SU-DHL-6 (cell line): Measurements from ENCODE around the gene C2orf15.

Source experiments
- H2AFZ ChIP-seq: fragments of 200-600 bp; sonication (generic); 2 replicates; pipeline ENCODE4 v1.6.1; 2014; ENCODE audit warnings: low read depth, mild to moderate bottlenecking, moderate library complexity, mixed read lengths, antibody characterized with exemption, low read length; ENCODE audit not compliant: severe bottlenecking
- H3F3A ChIP-seq: fragments of 200-600 bp; shearing (Covaris generic); 2 replicates; pipeline ENCODE4 v1.6.0; 2016; ENCODE audit warnings: antibody characterized with exemption, mild to moderate bottlenecking; ENCODE audit not compliant: insufficient read depth
- H3K27ac ChIP-seq: fragments of 200-600 bp; sonication (generic); 2 replicates; pipeline ENCODE4 v1.5.1; 2016; ENCODE audit warnings: low read depth, mild to moderate bottlenecking, low read length, moderate library complexity, mixed read lengths
- H3K27me3 ChIP-seq: fragments of 200-600 bp; sonication (generic), shearing (Covaris generic); 2 replicates; pipeline ENCODE4 v1.6.0; 2014; ENCODE audit warnings: mild to moderate bottlenecking, low read length
- H3K36me3 ChIP-seq: fragments of 200-600 bp; sonication (generic); 2 replicates; pipeline ENCODE4 v1.6.1; 2014; ENCODE audit warnings: mild to moderate bottlenecking, low read length, mixed read lengths
- H3K4me2 ChIP-seq: fragments of 300-600, 200-600 bp; shearing (Covaris generic), sonication (generic); 2 replicates; pipeline ENCODE4 v1.6.0; 2014; ENCODE audit warnings: low read length, low read depth, mild to moderate bottlenecking; ENCODE audit not compliant: poor library complexity, severe bottlenecking
- H3K4me3 ChIP-seq: fragments of 200-600 bp; sonication (generic); 2 replicates; pipeline ENCODE4 v1.5.1; 2014; ENCODE audit warnings: antibody characterized with exemption, low read length, mild to moderate bottlenecking, mixed read lengths; ENCODE audit not compliant: insufficient read depth, poor library complexity, severe bottlenecking
- H3K79me2 ChIP-seq: fragments of 200-600 bp; sonication (generic); 2 replicates; pipeline ENCODE4 v1.6.1; 2014; ENCODE audit warnings: mild to moderate bottlenecking, low read length, moderate library complexity; ENCODE audit not compliant: insufficient read depth
- H3K9ac ChIP-seq: fragments of 200-600 bp; sonication (generic); 2 replicates; pipeline ENCODE4 v1.7.0; 2014; ENCODE audit warnings: mild to moderate bottlenecking, low read length
- H3K9me2 ChIP-seq: fragments of 200-600 bp; sonication (generic); replicated peaks from 2 replicates; pipeline ENCODE4 v1.6.1; 2014; ENCODE audit warnings: low read length; ENCODE audit not compliant: insufficient read depth
- H3K9me3 ChIP-seq: fragments of 200-600 bp; sonication (generic); 2 replicates; pipeline ENCODE4 v1.6.1; 2014; ENCODE audit warnings: low read length, mixed read lengths; ENCODE audit not compliant: insufficient read depth
- H4K20me1 ChIP-seq: fragments of 200-600 bp; sonication (generic); 2 replicates; pipeline ENCODE4 v1.6.1; 2014; ENCODE audit warnings: low read depth, mild to moderate bottlenecking, antibody characterized with exemption, low read length, moderate library complexity, mixed read lengths
- CTCF ChIP-seq: fragments of 200-600 bp; sonication (generic); IDR thresholded peaks from one replicate; pipeline ENCODE4 v1.5.1; 2017; ENCODE audit warnings: antibody characterized with exemption, mild to moderate bottlenecking, low read length, moderate library complexity; ENCODE audit not compliant: insufficient read depth, poor library complexity, severe bottlenecking
- EZH2phosphoT487 ChIP-seq: fragments of 200-600 bp; sonication (generic), shearing (Covaris generic); conservative IDR thresholded peaks from 2 replicates; pipeline ENCODE4 v1.6.1; 2018; ENCODE audit warnings: mild to moderate bottlenecking, antibody characterized with exemption, low read length, moderate library complexity, mixed read lengths

C2orf15 gene

GRCh38 chr2:99141110-99142108, at the start of gene C2orf15:
Gene C2orf15, plus strand, starts transcription at chr2:99141707. Its CDS starts 8,852 bp downstream, at chr2:99150559.
- Histone ChIP-seq H3K4me2 (peak within 1 kb of the TSS; percentile 100), H3K9ac (peak within 1 kb of the TSS; percentile 76), H3K36me3 (no peaks in the 10 kb centered on the region), H3K27ac (peak within 1 kb of the TSS; percentile 75), H2AFZ (peak within 1 kb of the TSS; percentile 64), H4K20me1 (no peaks in the 10 kb centered on the region), H3K79me2 (peaks cover 22% of the 10 kb centered on the region), H3K9me2 (no peaks in the 10 kb centered on the region), H3K9me3 (no peaks in the 10 kb centered on the region), H3K27me3 (no peaks in the 10 kb centered on the region), H3K4me3 (peak within 1 kb of the TSS; percentile 97), H3F3A (peaks cover 16% of the 10 kb centered on the region)
- TF ChIP-seq CTCF (no peak), EZH2phosphoT487 (no peak)

DNA sequence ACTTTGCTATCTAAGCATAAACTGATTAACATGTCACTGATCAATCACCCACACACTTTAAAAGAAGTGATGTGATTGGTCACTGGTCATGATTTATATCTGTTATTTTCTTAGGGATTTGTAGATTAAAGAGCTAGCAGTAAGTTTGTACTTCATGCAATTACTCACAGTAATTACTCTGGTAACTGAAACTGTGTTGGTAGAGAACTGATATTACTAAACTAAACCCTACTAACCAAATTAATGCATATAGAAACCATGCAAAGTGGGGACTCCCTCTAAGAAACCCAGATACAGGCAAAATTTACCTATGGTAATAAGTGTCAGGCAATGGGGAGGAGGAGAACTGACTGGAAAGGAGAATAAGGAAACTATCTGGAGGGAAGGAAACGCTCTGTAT, 44.8 kb upstream of the C2orf15 start:
- Histone ChIP-seq H3K36me3 (no peaks in the 10 kb centered on the region), H3K9me3 (no peaks in the 10 kb centered on the region)

GRCh38 chr2:99101697-99102096, 39.8 kb upstream of the C2orf15 start:
- Histone ChIP-seq H3K27me3 (no peaks in the 10 kb centered on the region), H3K4me2 (no peak overlapping the region), H3K27ac (no peak overlapping the region), H3K9me3 (no peaks in the 10 kb centered on the region), H2AFZ (no peak overlapping the region), H3K9me2 (no peaks in the 10 kb centered on the region), H3K79me2 (no peaks in the 10 kb centered on the region), H3F3A (no peaks in the 10 kb centered on the region), H4K20me1 (no peaks in the 10 kb centered on the region), H3K9ac (no peak overlapping the region), H3K36me3 (no peaks in the 10 kb centered on the region), H3K4me3 (no peak overlapping the region)
- TF ChIP-seq EZH2phosphoT487 (no peak), CTCF (no peak)

More for the DNA sequence above, 44.8 kb upstream of the C2orf15 start:
- no peak overlapping the region for H3K9ac ChIP-seq
- no peaks in the 10 kb centered on the region for H4K20me1 ChIP-seq
- no peaks in the 10 kb centered on the region for H3F3A ChIP-seq
- H3K4me3 ChIP-seq = no peak overlapping the region
- H2AFZ ChIP-seq = no peak overlapping the region
- H3K79me2 ChIP-seq = no peaks in the 10 kb centered on the region
- H3K4me2 ChIP-seq = no peak overlapping the region
- no peaks in the 10 kb centered on the region for H3K27me3 ChIP-seq
- TF ChIP-seq CTCF = no peak
- no peak for TF ChIP-seq EZH2phosphoT487
- H3K27ac ChIP-seq = no peak overlapping the region
- H3K9me2 ChIP-seq = no peaks in the 10 kb centered on the region
